ENCODE measurements around the gene PACRG. TPM values are rescaled to one million over a fixed set of nuclear protein-coding genes. Genes with fewer than 3 reads are reported as not detected.

Gene PACRG
- total and polyA plus RNA-seq, 3 donors from 2014 or later = 54.0 to 84.6 (median 81.7) TPM

DNA sequence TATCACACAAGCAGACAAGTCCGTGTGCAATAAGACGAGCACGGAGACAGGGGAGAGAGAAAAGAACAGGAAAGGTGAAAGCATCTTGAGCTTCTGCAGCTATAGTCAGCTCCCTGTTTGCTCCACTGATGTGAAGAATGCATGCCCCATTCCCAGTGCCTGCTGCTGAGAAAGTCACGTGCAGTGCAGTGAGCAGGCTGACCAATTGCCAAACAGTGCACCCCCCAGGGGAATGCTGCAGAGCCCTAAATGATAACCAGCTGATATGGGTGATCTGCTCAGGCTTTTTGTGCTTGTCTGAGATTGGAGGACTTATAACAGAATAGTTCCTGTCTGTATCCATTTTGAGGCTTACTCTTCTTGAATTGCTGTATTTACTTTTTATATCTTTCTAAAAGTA lies 121.5 kb downstream of the PACRG start:
- intact Hi-C loops (cut with DNase I; ENCODE audit: low total_unique reads) = no loop called here
- Histone ChIP-seq H3K9me3 (no peaks in the 10 kb centered on the region), H3K36me3 (ENCODE audit: low read depth, missing control alignments) (no peaks in the 10 kb centered on the region), H3K4me1 (no peaks in the 10 kb centered on the region), H3K4me3 (no peak overlapping the region), H3K27ac (no peak overlapping the region), H3K27me3 (no peaks in the 10 kb centered on the region)
- 79 to 84% methylated on average over 4 of the region's 4 CpGs for WGBS, 2 donors
- no peak for TF ChIP-seq POLR2A (IDR thresholded peaks at IDR 0.05)
- TF ChIP-seq, protein P1, sequence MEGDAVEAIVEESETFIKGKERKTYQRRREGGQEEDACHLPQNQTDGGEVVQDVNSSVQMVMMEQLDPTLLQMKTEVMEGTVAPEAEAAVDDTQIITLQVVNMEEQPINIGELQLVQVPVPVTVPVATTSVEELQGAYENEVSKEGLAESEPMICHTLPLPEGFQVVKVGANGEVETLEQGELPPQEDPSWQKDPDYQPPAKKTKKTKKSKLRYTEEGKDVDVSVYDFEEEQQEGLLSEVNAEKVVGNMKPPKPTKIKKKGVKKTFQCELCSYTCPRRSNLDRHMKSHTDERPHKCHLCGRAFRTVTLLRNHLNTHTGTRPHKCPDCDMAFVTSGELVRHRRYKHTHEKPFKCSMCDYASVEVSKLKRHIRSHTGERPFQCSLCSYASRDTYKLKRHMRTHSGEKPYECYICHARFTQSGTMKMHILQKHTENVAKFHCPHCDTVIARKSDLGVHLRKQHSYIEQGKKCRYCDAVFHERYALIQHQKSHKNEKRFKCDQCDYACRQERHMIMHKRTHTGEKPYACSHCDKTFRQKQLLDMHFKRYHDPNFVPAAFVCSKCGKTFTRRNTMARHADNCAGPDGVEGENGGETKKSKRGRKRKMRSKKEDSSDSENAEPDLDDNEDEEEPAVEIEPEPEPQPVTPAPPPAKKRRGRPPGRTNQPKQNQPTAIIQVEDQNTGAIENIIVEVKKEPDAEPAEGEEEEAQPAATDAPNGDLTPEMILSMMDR (IDR thresholded peaks at IDR 0.05) = no peak
- DNase-seq = no peak

DNA sequence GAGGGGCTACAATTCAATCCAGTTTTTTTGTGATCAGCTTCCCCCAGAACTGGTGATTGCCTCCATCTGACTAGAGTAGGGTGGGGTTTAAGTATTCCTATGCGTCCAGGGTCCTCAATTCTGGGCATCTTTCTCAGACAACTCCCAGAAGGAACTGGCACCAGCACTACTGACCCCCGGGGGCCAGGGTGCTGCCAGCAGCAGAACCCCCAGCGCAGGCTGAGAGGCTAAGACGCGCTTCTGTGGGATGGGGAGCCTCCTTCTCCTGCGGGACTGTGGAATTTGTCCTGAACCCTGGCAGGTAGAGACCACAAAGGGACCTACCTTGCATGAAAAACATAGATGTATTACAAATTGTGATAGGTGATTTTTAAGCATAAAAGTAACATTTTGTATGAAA lies 124.4 kb downstream of the PACRG start:
- Histone ChIP-seq H3K9me3 (no peaks in the 10 kb centered on the region), H3K4me3 (no peak overlapping the region), H3K4me1 (peaks cover 5% of the 10 kb centered on the region), H3K27ac (no peak overlapping the region), H3K36me3 (ENCODE audit: low read depth, missing control alignments) (no peaks in the 10 kb centered on the region), H3K27me3 (no peaks in the 10 kb centered on the region)
- no peak for TF ChIP-seq POLR2A (IDR thresholded peaks at IDR 0.05)
- intact Hi-C loops (cut with DNase I; ENCODE audit: low total_unique reads) = no loop called here
- DNase-seq = no peak
- 92 to 98% methylated on average over 6 of the region's 6 CpGs for WGBS, 2 donors

DNA sequence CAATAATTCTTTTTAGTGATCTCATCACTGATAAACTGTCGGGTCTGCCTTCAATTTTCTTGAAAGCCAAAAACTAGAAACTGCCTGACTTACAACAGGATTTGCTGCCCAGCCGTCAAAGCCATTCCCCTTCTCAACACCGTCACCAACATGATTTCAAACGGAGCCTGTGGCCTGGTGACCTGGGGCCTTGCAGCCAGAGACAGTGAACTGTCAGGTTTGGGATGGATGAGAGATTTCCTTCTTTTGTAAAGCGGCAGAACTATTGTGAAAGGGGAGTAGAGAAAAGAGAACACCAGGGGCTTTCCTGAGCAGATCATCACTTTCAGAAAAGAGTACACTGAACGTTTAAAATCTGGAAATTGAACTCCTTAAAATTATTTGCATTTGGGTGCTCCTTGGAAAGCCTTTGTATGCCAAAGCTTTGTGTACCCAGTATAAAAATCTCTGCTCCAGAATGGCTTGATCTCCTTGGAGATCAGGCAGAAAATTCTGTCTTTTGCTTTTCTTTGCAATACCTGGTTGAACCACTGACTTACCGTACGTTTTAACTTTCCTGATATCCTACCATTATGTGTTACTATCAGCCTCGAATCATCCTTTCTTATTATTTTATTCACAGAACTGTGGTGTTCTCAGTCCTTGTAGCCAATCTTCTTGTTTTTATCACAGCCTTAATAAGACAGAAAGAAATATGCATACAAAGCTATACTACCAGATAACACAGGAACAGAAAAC lies 125.2 kb downstream of the PACRG start:
- Histone ChIP-seq H3K27me3 (no peaks in the 10 kb centered on the region), H3K4me1 (peaks cover 5% of the 10 kb centered on the region)

DNA sequence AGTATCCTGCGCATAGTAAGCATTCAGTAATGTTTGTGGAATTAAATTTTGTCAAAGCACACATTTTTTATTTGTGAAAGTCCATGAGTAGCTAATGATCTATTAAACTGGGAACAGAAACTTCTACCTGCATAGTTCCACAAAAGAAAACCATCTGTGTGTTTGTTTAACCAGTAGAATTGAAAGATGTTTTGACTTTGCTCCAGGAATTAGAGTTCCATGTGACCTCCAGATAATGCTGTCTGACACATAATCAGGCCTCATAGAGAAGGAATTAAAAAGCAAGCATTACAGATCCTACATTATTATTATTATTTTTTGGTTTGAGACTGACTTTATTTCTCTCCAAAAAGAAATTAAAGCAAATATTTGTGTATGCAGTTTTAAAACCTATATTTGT lies 126.5 kb downstream of the PACRG start:
- intact Hi-C loops (cut with DNase I; ENCODE audit: low total_unique reads) = no loop called here
- DNase-seq = no peak
- H3K27ac ChIP-seq = no peak overlapping the region
- H3K9me3 ChIP-seq = no peaks in the 10 kb centered on the region
- no peaks in the 10 kb centered on the region for H3K36me3 ChIP-seq (ENCODE audit: low read depth, missing control alignments)
- WGBS, 2 donors = 85 to 89% methylated on average over 1 of the region's 1 CpG
- H3K4me3 ChIP-seq = no peak overlapping the region
- no peaks in the 10 kb centered on the region for H3K27me3 ChIP-seq
- H3K4me1 ChIP-seq = peaks cover 5% of the 10 kb centered on the region
- no peak for TF ChIP-seq POLR2A (IDR thresholded peaks at IDR 0.05)
- TF ChIP-seq, protein P1 (IDR thresholded peaks at IDR 0.05) = no peak

More for the DNA sequence above, 125.2 kb downstream of the PACRG start:
- Histone ChIP-seq H3K36me3 (ENCODE audit: low read depth, missing control alignments) (no peaks in the 10 kb centered on the region), H3K4me3 (no peak overlapping the region), H3K27ac (no peak overlapping the region), H3K9me3 (no peaks in the 10 kb centered on the region)
- 66 to 74% methylated on average over 9 of the region's 9 CpGs for WGBS, 2 donors
- no peak for TF ChIP-seq POLR2A (IDR thresholded peaks at IDR 0.05)
- TF ChIP-seq, protein P1 (IDR thresholded peaks at IDR 0.05) = no peak
- DNase-seq = no peak
- intact Hi-C loops (cut with DNase I; ENCODE audit: low total_unique reads) = no loop called here

DNA sequence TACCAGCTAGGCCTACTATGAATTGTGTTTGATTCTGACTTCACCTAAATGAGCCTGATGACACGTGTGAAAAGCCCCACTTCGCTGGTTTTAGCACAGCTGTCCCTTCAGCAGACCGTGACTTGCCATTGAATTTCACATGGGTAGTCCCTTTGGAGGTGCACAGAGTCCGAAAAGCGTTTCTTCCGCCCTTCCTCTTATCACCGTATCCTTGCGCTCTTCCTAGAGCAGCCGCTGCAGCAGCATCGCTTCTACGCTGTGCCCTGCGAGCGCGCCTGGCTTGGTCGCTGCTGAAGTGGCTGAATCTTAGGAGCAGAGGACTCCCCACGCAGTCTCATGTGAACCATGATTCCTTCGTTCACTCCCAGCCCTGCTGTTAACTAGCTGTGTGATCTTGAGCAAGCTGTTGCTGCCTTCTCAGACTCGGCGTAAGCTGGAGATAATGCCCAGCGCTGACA lies 127.0 kb downstream of the PACRG start:
- Histone ChIP-seq H3K27me3 (no peaks in the 10 kb centered on the region), H3K27ac (no peak overlapping the region), H3K9me3 (no peaks in the 10 kb centered on the region), H3K36me3 (ENCODE audit: low read depth, missing control alignments) (no peaks in the 10 kb centered on the region), H3K4me3 (no peak overlapping the region), H3K4me1 (peaks cover 5% of the 10 kb centered on the region)
- peak; percentile 37 for DNase-seq
- WGBS, 2 donors = 73 to 80% methylated on average over 20 of the region's 20 CpGs
- TF ChIP-seq, protein P1 (IDR thresholded peaks at IDR 0.05) = no peak
- TF ChIP-seq POLR2A (IDR thresholded peaks at IDR 0.05) = no peak
- intact Hi-C loops (cut with DNase I; ENCODE audit: low total_unique reads) = no loop called here

Measured in testis (tissue), 3 donors.